Measurements from ENCODE around the gene PSORS1C1. TPM values are rescaled to one million over a fixed set of nuclear protein-coding genes. Genes with fewer than 3 reads are reported as not detected.

PSORS1C1 gene
- total RNA-seq, 2 experiments from 2014 or later = not detected

DNA sequence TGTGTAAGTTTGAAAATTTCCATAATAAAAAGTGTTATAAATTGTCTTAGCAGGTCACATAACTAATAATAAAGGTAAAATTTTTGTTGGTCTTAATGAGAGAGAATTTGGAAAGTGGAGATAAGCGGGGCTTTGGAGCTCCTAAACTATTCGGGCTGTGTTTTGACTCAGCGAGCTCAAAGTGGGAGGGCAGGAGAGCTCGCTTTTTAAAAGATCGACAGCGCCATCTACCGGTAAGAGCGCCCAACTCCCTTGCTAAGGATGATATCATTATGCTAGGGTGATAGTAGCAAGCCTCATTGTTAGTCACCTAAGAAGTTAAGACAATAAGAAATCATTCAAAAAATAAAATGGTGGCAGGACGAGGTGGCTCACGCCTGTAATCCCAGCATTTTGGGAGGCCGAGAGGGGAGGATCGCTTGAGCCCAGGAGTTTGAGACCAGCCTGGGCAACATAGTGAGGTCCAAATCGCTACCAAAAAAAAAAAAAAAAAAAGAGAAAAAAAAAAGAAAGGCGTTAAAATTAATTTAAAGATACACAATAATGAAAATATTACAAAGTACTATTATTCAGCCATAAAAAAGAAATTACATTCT lies 27.0 kb upstream of the PSORS1C1 start:
- H3K9me3 ChIP-seq (ENCODE audit: low read length) = no peaks in the 10 kb centered on the region
- no peaks in the 10 kb centered on the region for H3K4me1 ChIP-seq (ENCODE audit: insufficient read depth, low read length, poor library complexity, severe bottlenecking)
- H3K79me2 ChIP-seq (ENCODE audit: insufficient read depth, low read depth, low read length) = no peaks in the 10 kb centered on the region
- TF ChIP-seq CTCF (conservative IDR thresholded peaks at IDR 0.05; ENCODE audit: low read length) (peak; percentile 85), EZH2phosphoT487 (IDR thresholded peaks at IDR 0.05; ENCODE audit: borderline replicate concordance, low read depth, low read length) (no peak)
- H3K4me2 ChIP-seq (ENCODE audit: low read length) = no peak overlapping the region
- H3K27ac ChIP-seq (ENCODE audit: low read depth, low read length, poor library complexity, severe bottlenecking) = no peak overlapping the region
- CTCF ChIA-PET (ENCODE audit: unreplicated experiment) = interaction anchor here (0.6 to 1.1 kb wide), 9 partner anchors 18 to 435 kb away, joined by 3 to 7 read pairs (median 3); no protein-coding TSS in a partner anchor
- no peaks in the 10 kb centered on the region for H3K36me3 ChIP-seq (ENCODE audit: insufficient read depth, low read length)
- no peak overlapping the region for H2AFZ ChIP-seq (ENCODE audit: low read length)
- peak; percentile 83 for DNase-seq (ENCODE audit: low spot score)
- H3K9me2 ChIP-seq (ENCODE audit: insufficient read depth, low read length) = no peaks in the 10 kb centered on the region
- intact Hi-C loops (cut with micrococcal nuclease; ENCODE audit: unreplicated experiment) = loop anchor here (2.0 kb wide), 3 partner anchors 173 to 267 kb away; partner anchors contain the start of gene VARS2
- POLR2A ChIA-PET = interaction anchor here (0.5 to 2.0 kb wide), 4 partner anchors 16 to 243 kb away, joined by 3 to 5 read pairs (median 4); partner anchors contain the start of gene VARS2
- no peak overlapping the region for H3K4me3 ChIP-seq (ENCODE audit: low read depth, low read length, poor library complexity, severe bottlenecking)
- no peaks in the 10 kb centered on the region for H4K20me1 ChIP-seq (ENCODE audit: insufficient read depth, low read length)
- BruUV-seq (replicated peaks) = no TSS peak

GRCh38 chr6:31090275-31090972 lies 24.2 kb upstream of the PSORS1C1 start:
- intact Hi-C loops (cut with micrococcal nuclease; ENCODE audit: unreplicated experiment) = no loop called here
- no peak overlapping the region for H3K4me3 ChIP-seq (ENCODE audit: low read depth, low read length, poor library complexity, severe bottlenecking)
- no TSS peak for BruUV-seq (replicated peaks)
- ChIA-PET POLR2A (interaction anchor here (0.6 kb wide), 1 partner anchor 162 kb away, joined by 3 read pairs; no protein-coding TSS in a partner anchor), CTCF (ENCODE audit: unreplicated experiment) (no interaction called here)
- peaks cover 12% of the 10 kb centered on the region for H3K4me1 ChIP-seq (ENCODE audit: insufficient read depth, low read length, poor library complexity, severe bottlenecking)
- no peaks in the 10 kb centered on the region for H4K20me1 ChIP-seq (ENCODE audit: insufficient read depth, low read length)
- H3K27ac ChIP-seq (ENCODE audit: low read depth, low read length, poor library complexity, severe bottlenecking) = no peak overlapping the region
- no peak for TF ChIP-seq CTCF (conservative IDR thresholded peaks at IDR 0.05; ENCODE audit: low read length)
- TF ChIP-seq EZH2phosphoT487 (IDR thresholded peaks at IDR 0.05; ENCODE audit: borderline replicate concordance, low read depth, low read length) = no peak
- no peaks in the 10 kb centered on the region for H3K9me2 ChIP-seq (ENCODE audit: insufficient read depth, low read length)
- no peaks in the 10 kb centered on the region for H3K79me2 ChIP-seq (ENCODE audit: insufficient read depth, low read depth, low read length)
- H3K4me2 ChIP-seq (ENCODE audit: low read length) = no peak overlapping the region
- DNase-seq (ENCODE audit: low spot score) = no peak
- H3K9me3 ChIP-seq (ENCODE audit: low read length) = no peaks in the 10 kb centered on the region
- no peaks in the 10 kb centered on the region for H3K36me3 ChIP-seq (ENCODE audit: insufficient read depth, low read length)
- H2AFZ ChIP-seq (ENCODE audit: low read length) = no peak overlapping the region

DNA sequence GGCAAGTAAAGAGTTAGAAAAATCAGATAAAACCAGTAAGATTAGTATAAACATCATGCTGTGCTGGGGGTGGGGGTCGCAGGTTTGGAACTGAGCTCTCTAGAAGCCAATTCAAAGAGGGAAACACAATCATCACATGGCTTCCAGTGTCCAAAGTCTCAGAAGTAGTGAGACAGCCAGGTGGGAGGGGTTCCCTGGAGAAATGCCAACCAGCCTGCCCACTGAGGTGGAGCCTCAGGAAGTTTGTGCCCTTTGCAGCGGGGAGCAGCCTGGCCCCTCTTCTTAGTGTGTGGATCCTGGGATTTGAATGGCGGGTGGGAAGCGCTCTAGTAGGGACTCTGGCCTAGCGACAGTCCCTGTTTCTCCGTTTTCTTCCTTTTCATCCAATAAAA lies 23.6 kb upstream of the PSORS1C1 start:
- H3K9me3 ChIP-seq (ENCODE audit: low read length) = no peaks in the 10 kb centered on the region
- no peak overlapping the region for H3K4me3 ChIP-seq (ENCODE audit: low read depth, low read length, poor library complexity, severe bottlenecking)
- no peak for DNase-seq (ENCODE audit: low spot score)
- H3K79me2 ChIP-seq (ENCODE audit: insufficient read depth, low read depth, low read length) = no peaks in the 10 kb centered on the region
- intact Hi-C loops (cut with micrococcal nuclease; ENCODE audit: unreplicated experiment) = no loop called here
- no peak for TF ChIP-seq CTCF (conservative IDR thresholded peaks at IDR 0.05; ENCODE audit: low read length)
- TF ChIP-seq EZH2phosphoT487 (IDR thresholded peaks at IDR 0.05; ENCODE audit: borderline replicate concordance, low read depth, low read length) = no peak
- peaks cover 12% of the 10 kb centered on the region for H3K4me1 ChIP-seq (ENCODE audit: insufficient read depth, low read length, poor library complexity, severe bottlenecking)
- H3K4me2 ChIP-seq (ENCODE audit: low read length) = no peak overlapping the region
- no peak overlapping the region for H2AFZ ChIP-seq (ENCODE audit: low read length)
- ChIA-PET POLR2A (interaction anchor here (0.6 kb wide), 1 partner anchor 162 kb away, joined by 3 read pairs; no protein-coding TSS in a partner anchor), CTCF (ENCODE audit: unreplicated experiment) (no interaction called here)
- no peaks in the 10 kb centered on the region for H3K36me3 ChIP-seq (ENCODE audit: insufficient read depth, low read length)
- H3K9me2 ChIP-seq (ENCODE audit: insufficient read depth, low read length) = no peaks in the 10 kb centered on the region
- BruUV-seq (replicated peaks) = no TSS peak
- no peaks in the 10 kb centered on the region for H4K20me1 ChIP-seq (ENCODE audit: insufficient read depth, low read length)
- no peak overlapping the region for H3K27ac ChIP-seq (ENCODE audit: low read depth, low read length, poor library complexity, severe bottlenecking)

Data from OCI-LY7 (cell line).